Renal cortex interstitium (tissue), 11 donors: Measurements from ENCODE around the gene TBC1D22A. TPM values are rescaled to one million over a fixed set of nuclear protein-coding genes. Genes with fewer than 3 reads are reported as not detected.

Experiments used
- DNase-seq, 11 donors: peaks; one replicate each; pipeline ENCODE4 v3.0.0-alpha.2; 2013; ENCODE audit warnings: low read depth in 9 of 11, low spot score in 4 of 11; ENCODE audit errors: extremely low read depth in 1 of 11
- polyA plus RNA-seq, 3 donors: library from polyadenylated mRNA; unstranded; fragments of 120-200 nt; gene quantifications; one replicate each; pipeline ENCODE4 v1.2.1, GENCODE V29; 2013; ENCODE audit not compliant: insufficient read length in 3 of 3

TBC1D22A gene
- polyA plus RNA-seq, 3 donors: 16.1 to 19.0 (median 19.0) TPM

DNA sequence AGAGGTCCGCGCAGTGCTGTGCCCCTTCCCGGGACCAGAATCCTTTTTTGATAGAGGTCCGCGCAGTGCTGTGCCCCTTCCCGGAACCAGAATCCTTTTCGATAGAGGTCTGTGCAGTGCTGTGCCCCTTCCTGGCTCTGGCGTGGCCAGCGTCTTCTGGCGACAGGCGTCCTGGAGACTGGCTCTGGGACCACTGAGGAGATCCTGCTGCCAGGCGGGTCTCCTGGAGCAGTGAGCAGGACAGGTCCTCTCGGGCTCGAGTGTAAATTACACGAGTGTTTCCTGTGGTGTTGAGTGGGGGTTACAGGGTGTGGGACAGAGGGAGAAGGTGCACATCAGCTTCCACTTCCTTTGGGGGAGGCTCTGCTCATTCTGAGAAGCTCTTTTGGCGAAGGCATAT is 98.1 kb downstream of the TBC1D22A start:
- DNase-seq: no peak

DNA sequence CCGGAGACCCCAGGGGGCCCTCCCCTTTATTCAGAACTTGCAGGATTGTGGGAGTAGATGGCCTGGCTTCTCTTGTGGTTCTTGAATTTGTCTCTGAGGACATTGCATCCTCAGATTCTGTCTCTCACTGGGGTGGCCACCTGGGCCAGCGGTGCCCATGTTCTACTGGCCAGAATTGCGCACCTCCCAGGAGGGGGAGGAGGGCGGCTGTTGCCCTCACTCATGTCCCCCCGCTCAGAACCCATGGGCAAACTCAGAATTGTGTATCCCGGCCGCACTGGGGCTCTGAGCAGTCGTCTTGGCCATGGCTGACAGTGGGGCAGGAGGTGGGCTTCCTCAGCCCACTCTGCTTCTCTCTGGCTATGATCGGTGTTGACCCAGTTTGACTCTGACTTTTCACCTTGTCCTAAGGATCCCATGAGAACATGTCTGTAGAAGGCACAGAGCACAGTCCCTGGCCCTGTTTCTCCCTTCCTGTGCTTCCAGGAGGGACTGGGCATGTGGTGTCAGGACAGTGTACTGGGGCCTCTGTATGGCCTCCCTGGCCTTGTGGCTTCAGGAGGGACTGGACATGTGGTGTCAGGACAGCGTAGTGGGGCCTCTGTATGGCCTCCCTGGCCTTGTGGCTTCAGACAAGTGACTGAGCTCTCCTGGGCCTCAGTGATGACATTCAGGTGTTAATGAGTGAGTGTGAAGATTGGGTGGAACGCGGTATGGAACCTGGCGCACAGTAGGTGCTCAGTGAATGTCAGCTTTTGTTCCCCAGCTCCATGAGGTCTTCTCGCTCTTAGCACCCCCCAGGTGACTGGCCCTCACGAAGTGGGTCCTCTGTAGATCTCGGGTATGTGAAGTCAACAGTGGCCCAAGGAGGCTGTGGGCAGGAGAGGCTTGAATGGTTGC is 99.3 kb downstream of the TBC1D22A start:
- no peak for DNase-seq

DNA sequence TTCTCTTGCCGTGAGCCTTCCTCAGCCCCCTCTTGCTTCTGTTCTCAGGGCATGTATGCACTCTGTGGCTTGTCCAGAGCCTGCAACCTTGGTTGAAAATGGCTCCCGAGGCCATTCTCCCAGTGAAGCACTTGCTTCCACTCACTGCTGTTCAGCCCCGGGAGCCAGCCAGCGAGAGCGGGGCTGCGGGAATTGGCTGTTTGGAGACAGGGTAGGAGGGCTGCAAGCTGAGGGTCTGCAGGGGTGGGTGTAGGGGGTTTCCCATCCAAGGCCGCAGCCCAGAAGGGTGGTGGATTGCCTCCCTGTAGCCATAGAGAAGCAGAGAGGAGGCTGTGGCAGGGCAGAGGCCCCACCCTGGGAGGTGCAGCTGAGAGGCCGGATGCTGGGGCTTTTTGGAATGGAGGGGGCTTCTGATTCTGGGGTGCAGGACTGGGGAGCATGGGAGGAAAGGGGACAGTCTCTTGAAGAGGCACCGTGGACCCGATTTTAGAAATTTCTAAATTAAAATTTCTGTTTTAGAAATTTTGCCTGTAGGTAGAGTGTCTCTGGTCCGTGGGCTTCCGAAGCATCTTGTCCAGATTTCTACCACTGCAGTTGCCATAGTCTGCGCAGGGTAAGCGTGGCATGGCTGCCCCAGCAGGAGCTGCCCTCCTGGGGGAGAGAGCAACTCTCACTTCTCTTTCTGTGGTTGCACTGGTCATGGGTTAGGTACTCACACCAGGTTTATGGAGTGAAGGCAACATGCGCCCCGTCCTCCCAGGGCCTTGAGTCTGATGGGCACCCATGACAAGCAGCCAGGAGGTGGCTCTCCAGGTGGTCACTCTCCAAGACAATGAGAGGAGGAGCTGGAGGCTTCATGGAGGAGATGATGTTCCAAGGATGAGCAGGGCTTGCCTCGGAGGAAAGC is 100.2 kb downstream of the TBC1D22A start:
- DNase-seq: no peak

DNA sequence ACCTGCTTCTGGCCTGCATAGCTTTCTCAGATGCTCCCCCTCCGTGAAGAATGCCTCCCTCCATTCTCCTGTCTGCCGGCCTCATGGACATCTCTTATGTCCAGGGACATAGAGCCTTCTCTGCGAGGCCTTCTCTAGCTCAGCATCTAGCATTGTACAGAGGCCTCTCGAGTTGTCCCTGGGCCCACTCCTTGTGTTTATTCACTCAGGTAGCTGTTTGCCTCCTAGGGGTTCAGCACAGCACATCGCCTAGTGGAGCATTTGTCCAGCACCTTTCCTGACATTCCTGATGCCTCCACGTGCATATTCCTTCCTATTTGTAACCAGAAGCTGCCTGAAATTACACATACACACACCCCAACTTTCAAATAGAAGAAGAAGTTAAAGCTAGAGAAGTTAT is 101.3 kb downstream of the TBC1D22A start:
- DNase-seq: no peak

DNA sequence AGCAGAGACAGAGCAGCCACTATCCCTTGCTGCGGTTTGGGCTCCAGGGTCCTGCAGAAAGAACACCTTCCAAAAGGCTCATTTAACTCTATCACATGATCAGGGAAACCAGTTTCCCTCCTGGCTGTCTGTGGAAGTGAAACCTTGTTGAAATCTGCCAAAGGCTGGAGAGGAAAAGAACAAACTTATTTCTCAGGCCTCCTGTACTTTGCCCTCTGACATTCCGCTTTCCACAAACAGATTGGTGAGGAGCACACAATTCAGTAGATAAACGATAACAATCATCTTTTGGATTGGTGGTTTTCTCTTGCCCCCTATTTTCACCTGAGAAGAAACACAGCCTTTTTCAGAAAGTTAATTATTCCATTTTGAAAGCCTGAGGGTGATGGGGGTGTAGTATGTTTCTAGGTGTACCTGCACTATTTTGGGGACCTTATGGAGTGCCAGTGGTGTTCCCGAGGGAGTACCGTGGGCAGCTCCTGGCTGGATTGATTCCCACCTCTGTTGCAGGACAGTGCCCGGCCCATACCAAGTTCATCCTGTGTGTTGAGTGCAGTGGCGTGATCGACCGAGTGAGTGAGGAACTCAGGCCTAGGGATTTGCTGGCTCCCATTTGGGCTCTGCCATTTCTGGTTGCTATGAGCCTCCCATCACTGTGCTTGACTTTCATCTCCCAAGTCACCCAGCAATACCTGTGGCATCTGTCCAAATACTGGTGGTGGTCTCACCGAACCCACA is 102.0 kb downstream of the TBC1D22A start:
- DNase-seq: no peak

DNA sequence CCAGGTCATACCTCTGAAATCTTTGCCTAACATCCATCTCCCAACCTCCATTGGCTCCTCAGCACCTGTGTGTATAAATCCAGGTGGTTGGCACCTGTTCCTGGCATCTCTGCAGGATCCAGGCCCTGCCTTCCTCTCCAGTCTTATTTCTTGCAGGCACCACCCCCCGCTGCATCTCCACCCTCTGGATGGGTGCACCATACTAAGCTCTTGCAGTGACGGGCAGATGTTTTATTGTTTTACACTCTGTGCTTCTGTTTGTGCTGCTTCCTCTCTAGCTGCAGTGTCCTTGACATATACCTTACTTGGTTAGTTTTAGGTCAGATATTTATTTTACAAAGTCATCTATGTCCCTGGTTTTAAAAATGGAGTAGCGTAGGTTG is 102.6 kb downstream of the TBC1D22A start:
- DNase-seq: no peak

DNA sequence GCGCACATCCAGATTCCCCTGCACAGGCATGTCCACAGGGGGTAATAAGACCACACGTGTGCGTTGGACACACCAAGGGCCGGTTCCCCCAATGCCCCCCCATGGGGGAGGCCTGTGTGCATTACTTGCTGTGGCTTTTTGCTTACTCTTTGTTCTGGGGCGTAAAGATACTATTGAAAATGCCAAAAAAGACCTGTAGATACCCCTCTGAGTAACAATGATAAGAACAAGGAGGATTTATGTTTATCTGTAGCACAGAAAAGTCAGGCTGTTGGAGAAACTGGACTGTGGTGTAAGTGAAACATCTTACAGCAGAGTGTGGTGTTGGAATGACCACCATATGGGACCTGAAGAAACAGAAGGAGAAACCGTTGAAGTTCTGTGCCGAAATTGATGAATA is 103.2 kb downstream of the TBC1D22A start:
- DNase-seq: no peak

DNA sequence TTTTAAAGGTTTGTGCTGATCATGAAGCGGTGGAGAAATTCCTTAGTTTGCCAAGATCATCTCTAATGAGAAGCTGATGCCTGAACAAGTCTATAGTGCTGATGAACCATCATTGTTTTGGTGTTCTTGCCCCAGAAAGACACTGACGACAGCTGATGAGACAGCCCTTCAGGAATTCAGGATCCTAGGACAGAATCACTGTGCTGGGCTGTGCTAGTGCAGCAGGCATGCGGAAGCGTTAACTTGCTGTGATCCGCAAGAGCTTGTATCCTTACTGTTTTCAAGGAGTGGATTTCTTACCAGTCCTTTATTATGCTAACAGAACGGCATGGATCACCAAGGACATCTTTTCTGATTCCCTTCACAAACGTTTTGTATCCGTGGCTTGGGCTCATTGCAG is 104.1 kb downstream of the TBC1D22A start:
- no peak for DNase-seq

DNA sequence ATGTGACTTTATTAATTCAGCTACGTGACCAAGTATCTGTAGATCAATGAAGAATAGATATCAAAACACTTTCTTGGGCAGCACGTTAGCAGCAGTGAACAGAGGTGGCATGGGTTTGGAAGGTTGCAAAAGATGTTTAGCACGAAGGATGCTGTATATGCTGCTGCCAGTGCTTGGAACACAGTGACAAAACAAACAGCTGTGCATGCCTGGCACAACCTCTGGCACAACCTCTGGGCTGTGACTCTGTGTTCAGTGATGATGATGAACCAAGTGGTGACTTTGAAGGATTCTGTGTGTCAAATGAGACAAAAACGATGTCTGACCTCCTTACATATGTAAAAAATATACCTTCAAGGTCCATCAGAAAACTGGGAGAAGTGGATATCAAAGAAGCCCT is 104.7 kb downstream of the TBC1D22A start:
- DNase-seq: no peak

DNA sequence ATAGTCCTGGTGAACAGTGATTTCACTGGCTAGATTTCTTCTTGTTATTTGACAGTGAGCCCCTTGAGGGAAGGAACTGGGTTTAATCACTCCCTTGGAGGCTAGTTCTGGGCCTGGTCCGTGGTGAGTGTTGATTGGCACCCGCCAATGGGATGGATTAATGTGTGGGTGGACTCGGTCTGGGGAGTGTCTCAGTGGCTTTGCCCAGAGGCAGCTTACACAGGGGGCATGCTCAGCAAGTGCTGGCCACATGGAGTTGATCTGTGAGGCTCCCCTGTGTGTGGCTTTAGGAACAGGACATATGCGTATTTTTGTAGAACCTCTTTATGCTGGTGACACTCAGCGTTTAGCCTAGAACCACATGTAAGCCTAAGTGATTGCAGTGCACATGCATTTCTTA is 106.9 kb downstream of the TBC1D22A start:
- no peak for DNase-seq

DNA sequence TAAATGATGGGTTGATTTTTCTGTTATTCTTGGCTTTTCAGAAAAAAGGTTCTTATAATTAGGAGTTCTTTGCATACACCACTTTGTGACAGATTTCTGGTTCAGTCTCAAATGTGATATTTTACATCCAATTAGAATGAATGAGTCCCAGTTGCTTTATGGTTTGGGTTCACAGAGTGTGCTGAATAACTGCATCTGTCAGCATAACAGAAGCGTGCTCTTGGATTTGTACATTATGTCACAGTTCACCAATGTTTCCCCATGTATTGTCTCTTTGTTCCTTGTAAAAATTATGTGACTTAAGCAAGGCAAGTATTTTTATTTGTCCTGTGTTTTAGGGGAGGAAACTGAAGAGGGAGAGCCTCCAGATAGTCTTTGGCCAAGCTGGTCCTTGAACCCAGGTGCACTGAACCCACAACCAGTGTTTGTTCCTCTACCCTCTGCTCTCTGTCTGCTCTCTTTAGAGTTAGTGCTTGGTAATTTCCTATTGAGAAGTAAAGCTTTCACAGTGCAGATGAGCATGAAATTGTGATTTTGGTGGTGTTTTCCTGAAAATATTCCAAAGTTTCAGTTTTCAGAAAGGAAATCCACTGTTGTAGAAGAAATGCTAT is 107.5 kb downstream of the TBC1D22A start:
- no peak for DNase-seq

DNA sequence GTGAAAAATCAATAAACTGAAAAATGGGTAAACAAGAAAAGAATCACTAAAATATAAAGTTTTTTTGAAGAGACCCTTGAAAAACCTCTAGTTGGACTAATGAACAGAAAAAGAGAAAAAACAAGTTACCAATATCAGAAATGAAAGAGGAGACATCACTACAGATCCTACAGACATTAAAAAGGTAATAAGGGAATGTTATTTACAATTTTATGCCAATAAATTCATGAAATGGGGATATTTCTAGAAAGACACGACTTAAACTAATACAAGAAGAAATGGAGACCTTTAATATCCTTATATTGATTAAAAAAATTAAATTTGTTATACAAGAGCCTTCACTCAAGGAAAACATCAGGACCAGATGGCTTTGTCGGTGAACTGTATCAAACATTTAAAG is 109.4 kb downstream of the TBC1D22A start:
- no peak for DNase-seq

DNA sequence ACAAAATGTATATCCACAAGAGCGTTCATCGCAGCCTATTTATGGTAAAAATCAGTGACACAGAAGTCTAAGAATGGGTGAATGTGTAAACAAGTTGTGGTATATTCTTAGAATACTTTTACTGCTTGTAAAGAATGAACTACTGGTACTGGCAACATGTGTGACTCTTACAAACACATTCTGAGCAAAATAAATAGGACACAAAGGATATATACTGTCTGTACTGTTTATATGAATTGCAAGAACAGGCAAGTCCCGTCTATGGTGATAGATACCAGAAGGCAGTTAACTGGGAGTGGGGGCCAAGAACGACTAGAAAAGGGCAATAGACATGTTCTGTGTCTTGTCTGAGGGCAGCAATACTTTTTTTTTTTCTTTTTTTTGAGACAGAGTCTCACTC is 112.6 kb downstream of the TBC1D22A start:
- no peak for DNase-seq

DNA sequence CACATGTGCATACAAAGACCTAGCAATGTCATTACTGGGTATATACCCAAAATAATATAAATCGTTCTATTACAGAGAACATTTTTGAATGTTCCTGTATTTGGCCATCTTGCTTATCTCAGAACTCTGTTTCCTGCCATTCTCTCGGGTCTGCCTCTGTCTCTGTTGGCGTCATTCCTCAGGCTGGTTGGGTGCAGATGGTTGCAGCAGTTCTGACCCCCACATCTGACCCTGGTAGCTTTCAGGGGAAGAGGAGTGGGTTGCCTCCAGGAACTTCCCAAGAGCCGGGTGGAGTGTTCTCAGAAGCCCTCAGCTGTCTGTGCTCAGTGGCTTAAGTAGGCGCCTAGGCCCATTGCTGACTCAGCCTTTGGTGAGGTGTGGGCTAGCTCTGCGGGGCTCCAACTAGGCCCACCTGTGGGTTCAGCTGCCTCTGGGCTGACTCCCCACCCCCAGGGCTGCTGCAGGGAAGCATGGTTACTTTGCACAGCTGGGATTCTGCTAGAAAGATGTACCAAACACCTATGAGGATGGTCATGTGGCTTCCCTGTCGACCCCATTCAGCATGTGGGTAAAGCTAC is 114.0 kb downstream of the TBC1D22A start:
- DNase-seq: no peak

DNA sequence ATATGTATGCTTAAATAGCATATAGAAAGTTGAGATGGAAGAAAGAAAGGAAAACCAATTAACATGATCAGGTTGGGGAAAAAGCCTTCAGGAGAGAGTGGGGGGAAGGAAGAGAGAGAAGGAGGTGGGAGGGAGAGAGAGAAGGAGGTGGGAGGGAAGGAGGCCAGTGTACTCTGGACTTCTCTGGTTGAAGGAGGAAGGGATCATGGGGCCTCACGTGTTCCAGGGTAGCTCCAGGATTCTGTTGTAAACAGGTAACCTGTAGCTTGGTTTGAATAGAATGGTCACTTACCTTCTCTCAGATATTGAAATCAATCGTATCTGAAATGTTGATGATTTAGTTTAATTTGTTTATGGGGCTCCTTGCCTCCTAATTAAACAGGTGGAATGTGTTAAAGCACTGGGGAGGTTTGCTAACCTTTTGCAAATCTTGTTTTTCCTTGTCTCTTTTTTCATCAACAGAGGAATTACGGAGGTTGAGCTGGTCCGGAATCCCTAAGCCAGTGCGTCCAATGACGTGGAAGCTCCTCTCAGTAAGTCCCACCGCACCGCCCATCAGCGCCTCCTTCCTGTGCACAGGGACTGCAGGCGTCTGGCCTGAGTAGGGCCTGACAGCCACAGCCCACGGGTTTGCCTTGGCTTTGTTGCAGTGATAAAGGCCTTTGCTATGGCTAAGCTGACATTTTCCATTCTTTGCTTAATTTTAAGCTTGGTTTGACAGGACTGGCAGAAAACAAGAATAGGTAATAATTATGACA is 115.9 kb downstream of the TBC1D22A start:
- DNase-seq: no peak

DNA sequence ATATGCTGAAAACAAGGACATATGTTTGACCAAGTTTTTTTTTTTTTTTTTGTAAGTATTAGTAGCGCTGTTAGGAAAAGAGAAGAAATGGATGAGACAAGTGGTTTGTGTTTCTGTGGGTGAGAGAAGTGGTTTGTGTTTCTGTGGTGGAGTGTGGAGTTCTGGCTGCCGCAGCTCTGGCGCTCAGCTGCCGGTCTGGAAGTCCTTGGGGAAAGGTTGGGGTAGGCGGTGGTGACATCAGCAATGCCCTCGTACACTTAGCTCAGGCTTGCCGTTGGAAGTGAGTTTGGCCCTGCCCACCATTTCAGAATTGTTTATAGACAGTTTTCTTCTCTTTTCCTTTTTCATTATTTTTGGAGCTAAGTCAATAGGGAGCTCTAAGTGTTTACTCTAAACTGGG is 116.6 kb downstream of the TBC1D22A start:
- no peak for DNase-seq

DNA sequence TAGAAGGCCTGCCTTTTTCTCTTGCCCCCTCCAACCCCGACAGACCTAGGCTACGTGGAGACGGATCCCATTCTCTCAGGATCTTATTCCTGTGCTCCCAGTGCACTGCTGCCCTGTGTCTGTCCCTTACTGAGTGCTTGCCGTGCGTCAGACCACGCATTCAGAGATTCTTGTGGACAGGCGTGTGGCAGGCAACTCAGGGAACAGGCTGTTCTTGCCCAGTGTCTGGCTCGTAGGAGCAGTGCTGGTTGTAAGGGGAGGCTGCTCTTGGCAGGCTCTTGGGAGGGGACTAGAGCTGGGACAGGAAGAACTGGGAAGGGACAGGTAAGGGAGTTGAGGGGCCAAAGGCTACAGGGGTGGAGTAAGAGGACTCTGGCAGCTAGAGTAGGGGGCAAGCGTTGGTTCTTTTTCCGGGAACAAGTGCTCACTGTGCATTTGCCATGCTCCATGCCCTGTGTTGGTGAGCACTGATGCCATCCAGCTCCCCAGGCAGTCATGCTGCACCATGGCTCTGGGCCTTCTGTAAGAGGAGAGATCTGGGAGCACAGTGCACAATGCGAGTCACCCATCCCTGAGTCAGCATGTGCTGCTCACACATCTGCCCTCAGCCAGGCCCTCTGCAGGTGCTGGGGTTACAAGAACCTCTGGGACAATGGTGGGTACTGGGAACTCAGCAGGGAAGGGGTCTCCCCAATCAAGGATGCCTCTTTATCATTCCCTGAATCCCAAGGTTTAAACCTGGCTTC is 119.1 kb downstream of the TBC1D22A start:
- no peak for DNase-seq
